H1 (cell line): ENCODE results near the gene PPP1R3C. TPM values are rescaled to one million over a fixed set of nuclear protein-coding genes. Genes with fewer than 3 reads are reported as not detected.

Source experiments
- BRCA1 ChIP-seq: IDR thresholded peaks from 2 replicates; pipeline ENCODE4 v1.6.1; 2012; ENCODE audit warnings: low read depth, low read length, improper control_type of control experiment
- CHD2 ChIP-seq: IDR thresholded peaks from 2 replicates; pipeline ENCODE4 v1.6.1; 2012; ENCODE audit warnings: low read length, improper control_type of control experiment
- CREB1 ChIP-seq: IDR thresholded peaks from 2 replicates; pipeline ENCODE4 v1.6.1; 2012; ENCODE audit warnings: inconsistent platforms
- GTF2F1 ChIP-seq: IDR thresholded peaks from 2 replicates; pipeline ENCODE4 v1.6.1; 2012; ENCODE audit warnings: low read depth, low read length, improper control_type of control experiment, borderline replicate concordance
- HDAC2 ChIP-seq, 2 experiments: fragments of 300-600 bp in 1 of 2; sonication (generic) in 1 of 2; IDR thresholded peaks; 2 replicates each; pipeline ENCODE4 v1.6.1; 2011 to 2012; ENCODE audit warnings: low read depth in 2 of 2, low read length in 2 of 2, mild to moderate bottlenecking in 2 of 2, moderate library complexity in 2 of 2, borderline replicate concordance in 1 of 2, inconsistent platforms in 1 of 2
- HDAC6 ChIP-seq: IDR thresholded peaks from one replicate; pipeline ENCODE4 v1.7.1; 2012; ENCODE audit warnings: low read depth, mild to moderate bottlenecking, inconsistent platforms, low read length, moderate library complexity
- MAFK ChIP-seq: IDR thresholded peaks from 2 replicates; pipeline ENCODE4 v1.6.1; 2012; ENCODE audit warnings: low read depth, mild to moderate bottlenecking, improper control_type of control experiment, low read length
- RFX5 ChIP-seq: IDR thresholded peaks from 2 replicates; pipeline ENCODE4 v1.6.1; 2011; ENCODE audit warnings: low read depth, low read length, improper control_type of control experiment, borderline replicate concordance
- SAP30 ChIP-seq: fragments of 300-600 bp; sonication (generic); IDR thresholded peaks from 2 replicates; pipeline ENCODE4 v1.7.1; 2012; ENCODE audit warnings: low read length, moderate library complexity, mild to moderate bottlenecking, inconsistent platforms; ENCODE audit not compliant: insufficient read depth, insufficient replicate concordance
- polyA plus RNA-seq, 7 experiments: library from polyadenylated mRNA; depleted of rRNA in 3 of 7; stranded (reverse) in 5 of 7; unstranded in 2 of 7; fragments of >200 nt in 5 of 7; fragments of 200-250 nt in 2 of 7; gene quantifications; 1 replicate in 5 of 7; 2 replicates in 1 of 7; 4 replicates in 1 of 7; pipeline versions ENCODE4 v1.2.1 to v1.2.3, GENCODE V29; 2011 to 2013; ENCODE audit warnings: missing spikeins in 2 of 7, mixed read lengths in 2 of 7
- total RNA-seq: library from RNA; stranded (reverse); fragmentation: NEBNext Ultra II Directional; extraction: Animal tissue kit (Norgen Biotek cat#: 25700); gene quantifications from 2 replicates; pipeline ENCODE4 v1.2.1, GENCODE V29; 2021

PPP1R3C gene
- total and polyA plus RNA-seq, 2 of the 8 experiments (the other 6 are each of a cell fraction or from before 2014, with no cell fraction given): 1.3 TPM

- TF ChIP-seq HDAC6 (no peak), SAP30 (no peak), RFX5 (no peak), CREB1 (peak; percentile 12; the same call in 1 of the 2 replicates), HDAC2 (IDR thresholded peaks at IDR 0.05; ENCODE audit: borderline replicate concordance in 1 of 2, low read depth in 2 of 2, low read length in 2 of 2) (peak; percentile 12 to 74; a peak in 2 of 4 replicates), BRCA1 (no peak), CHD2 (peak; percentile 56), GTF2F1 (no peak), MAFK (no peak)
These were observed at the start of gene PPP1R3C (continued) for GRCh38 chr10:91632671-91633550.
